Lower lobe of right lung (tissue), 2 donors: ENCODE measurements around the gene TFAP2E. TPM values are rescaled to one million over a fixed set of nuclear protein-coding genes. Genes with fewer than 3 reads are reported as not detected.
A peak's percentile ranks its signal among the peaks of the same experiment; 100 is the strongest.

Experiments
- ATAC-seq, 2 donors: fragments of 200-7000 bp; cut with Tn5 transposase; one replicate each; pipeline ENCODE4 v1.9.1; 2020 to 2022; ENCODE audit warnings: mild to moderate bottlenecking in 2 of 2, moderate library complexity in 2 of 2
- DNase-seq: peaks from one replicate; pipeline ENCODE4 v3.0.0-alpha.2; 2020
- H3K27ac ChIP-seq: fragments of 200-600 bp; one replicate; pipeline ENCODE4 v1.8.0; 2022
- H3K27me3 ChIP-seq: fragments of 200-600 bp; one replicate; pipeline ENCODE4 v1.8.0; 2022; ENCODE audit warnings: low read depth
- H3K36me3 ChIP-seq: fragments of 200-600 bp; one replicate; pipeline ENCODE4 v1.8.0; 2022; ENCODE audit warnings: mild to moderate bottlenecking
- H3K4me1 ChIP-seq: fragments of 200-600 bp; one replicate; pipeline ENCODE4 v1.8.0; 2022
- H3K4me3 ChIP-seq: fragments of 200-600 bp; one replicate; pipeline ENCODE4 v1.8.0; 2022; ENCODE audit warnings: mild to moderate bottlenecking
- H3K9me3 ChIP-seq: fragments of 200-600 bp; one replicate; pipeline ENCODE4 v1.8.0; 2022
- intact Hi-C: fragments of 100-400 bp; cut with DNase I; formaldehyde crosslinking; loops from one replicate; pipeline ENCODE4 v1.11.0; 2022
- total RNA-seq: library from RNA; stranded (reverse); fragmentation: NEBNext Ultra II Directional; extraction: Animal tissue kit (Norgen Biotek cat#: 25700); gene quantifications from one replicate; pipeline ENCODE4 v1.2.1, GENCODE V29; 2021
- TF ChIP-seq, protein P1 (sequence below): fragments of 200-600 bp; IDR thresholded peaks from one replicate; pipeline ENCODE4 v1.8.0; 2022; ENCODE audit warnings: antibody characterized with exemption, mild to moderate bottlenecking
- donor health status: DM: no; HTN: yes; CAD: no; lungs with severe emphysema.

TFAP2E gene
- total RNA-seq, 1 donor from 2014 or later: 2.2 TPM

GRCh38 chr1:35560256-35561225 lies 12.6 kb upstream of the TFAP2E start:
- ATAC-seq (no peak), DNase-seq (peak; percentile 57)
- no peaks in the 10 kb centered on the region for H3K27me3 ChIP-seq
- no peak overlapping the region for H3K27ac ChIP-seq
- TF ChIP-seq, protein P1, sequence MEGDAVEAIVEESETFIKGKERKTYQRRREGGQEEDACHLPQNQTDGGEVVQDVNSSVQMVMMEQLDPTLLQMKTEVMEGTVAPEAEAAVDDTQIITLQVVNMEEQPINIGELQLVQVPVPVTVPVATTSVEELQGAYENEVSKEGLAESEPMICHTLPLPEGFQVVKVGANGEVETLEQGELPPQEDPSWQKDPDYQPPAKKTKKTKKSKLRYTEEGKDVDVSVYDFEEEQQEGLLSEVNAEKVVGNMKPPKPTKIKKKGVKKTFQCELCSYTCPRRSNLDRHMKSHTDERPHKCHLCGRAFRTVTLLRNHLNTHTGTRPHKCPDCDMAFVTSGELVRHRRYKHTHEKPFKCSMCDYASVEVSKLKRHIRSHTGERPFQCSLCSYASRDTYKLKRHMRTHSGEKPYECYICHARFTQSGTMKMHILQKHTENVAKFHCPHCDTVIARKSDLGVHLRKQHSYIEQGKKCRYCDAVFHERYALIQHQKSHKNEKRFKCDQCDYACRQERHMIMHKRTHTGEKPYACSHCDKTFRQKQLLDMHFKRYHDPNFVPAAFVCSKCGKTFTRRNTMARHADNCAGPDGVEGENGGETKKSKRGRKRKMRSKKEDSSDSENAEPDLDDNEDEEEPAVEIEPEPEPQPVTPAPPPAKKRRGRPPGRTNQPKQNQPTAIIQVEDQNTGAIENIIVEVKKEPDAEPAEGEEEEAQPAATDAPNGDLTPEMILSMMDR: no peak
- intact Hi-C loops: loop anchor here (10.0 kb wide), 1 partner anchor 164 kb away; no protein-coding TSS in a partner anchor
- H3K4me1 ChIP-seq: peaks cover 24% of the 10 kb centered on the region
- no peak overlapping the region for H3K4me3 ChIP-seq
- no peaks in the 10 kb centered on the region for H3K9me3 ChIP-seq
- peaks cover 21% of the 10 kb centered on the region for H3K36me3 ChIP-seq

DNA sequence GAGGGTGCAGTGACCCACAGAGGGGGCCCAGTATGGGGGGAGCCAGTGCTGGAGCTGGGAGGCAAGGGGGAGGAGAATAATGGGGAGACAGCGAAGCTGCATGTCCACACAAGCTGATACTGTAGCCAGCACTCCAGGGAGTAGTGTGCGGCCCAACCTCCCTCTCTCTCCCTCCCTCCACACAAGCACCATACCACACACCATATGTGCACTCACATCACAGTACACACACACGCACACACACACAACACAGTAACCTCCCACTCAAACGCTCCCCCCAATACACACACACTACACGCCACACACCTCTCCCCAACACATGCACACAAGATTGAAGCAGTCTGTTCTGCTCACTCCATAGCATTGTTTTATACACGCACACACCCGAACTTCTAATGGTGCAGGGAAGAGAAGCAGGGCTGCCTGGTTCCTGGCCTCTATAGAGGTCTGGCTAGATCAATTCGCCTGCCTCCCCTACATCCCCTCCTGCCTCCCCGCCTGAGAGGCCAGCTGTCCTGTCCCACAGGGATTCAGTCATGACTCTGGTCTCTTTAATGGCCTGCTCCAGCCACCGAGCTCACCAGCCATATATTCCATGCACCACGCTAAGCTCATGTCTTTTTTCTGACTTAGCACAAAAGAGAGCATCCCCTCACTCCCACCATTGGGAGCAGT lies 11.7 kb upstream of the TFAP2E start:
- DNase-seq: no peak
- H3K27ac ChIP-seq: no peak overlapping the region
- H3K36me3 ChIP-seq: peaks cover 25% of the 10 kb centered on the region

DNA sequence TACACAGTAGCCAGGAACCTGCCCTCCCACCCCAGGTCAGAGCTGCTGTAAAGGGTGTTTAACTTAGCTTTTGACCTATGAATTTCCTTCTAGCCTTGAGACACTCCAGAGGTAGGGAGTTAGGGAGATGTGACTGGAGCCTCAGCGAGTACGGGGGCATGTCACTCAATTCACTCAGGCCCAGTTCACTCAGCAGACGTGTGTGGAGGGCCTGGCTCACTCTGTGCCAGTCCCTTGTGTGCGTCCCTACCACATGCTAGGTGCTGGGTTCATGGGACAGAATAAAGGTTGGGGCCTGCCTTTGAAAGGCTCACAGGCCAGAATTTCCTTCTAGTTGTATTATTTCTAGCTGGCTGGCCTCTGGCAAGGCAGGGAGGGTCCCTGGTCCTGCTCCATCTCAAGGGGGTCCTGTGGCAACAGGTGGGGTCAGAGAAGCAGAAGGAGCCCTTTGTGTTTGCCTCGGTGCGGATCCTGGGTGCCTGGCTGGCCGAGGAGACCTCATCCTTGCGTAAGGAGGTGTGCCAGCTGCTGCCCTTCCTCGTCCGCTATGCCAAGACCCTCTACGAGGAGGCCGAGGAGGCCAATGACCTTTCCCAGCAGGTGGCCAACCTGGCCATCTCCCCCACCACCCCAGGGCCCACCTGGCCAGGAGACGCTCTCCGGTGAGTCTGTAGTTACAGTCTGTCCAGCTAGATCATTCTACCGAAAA lies 11.0 kb upstream of the TFAP2E start:
- intact Hi-C loops: loop anchor here (10.0 kb wide), 1 partner anchor 163 kb away; no protein-coding TSS in a partner anchor
- Histone ChIP-seq H3K4me1 (peaks cover 14% of the 10 kb centered on the region), H3K27ac (no peak overlapping the region), H3K27me3 (no peaks in the 10 kb centered on the region), H3K4me3 (no peak overlapping the region), H3K9me3 (no peaks in the 10 kb centered on the region), H3K36me3 (peaks cover 25% of the 10 kb centered on the region)
- ATAC-seq (no peak), DNase-seq (no peak)
- TF ChIP-seq, protein P1: no peak

More for the DNA sequence above, 11.7 kb upstream of the TFAP2E start:
- H3K9me3 ChIP-seq: no peaks in the 10 kb centered on the region
- no peaks in the 10 kb centered on the region for H3K27me3 ChIP-seq
- peaks cover 15% of the 10 kb centered on the region for H3K4me1 ChIP-seq
- intact Hi-C loops: loop anchor here (10.0 kb wide), 1 partner anchor 163 kb away; no protein-coding TSS in a partner anchor
- ATAC-seq: no peak
- no peak overlapping the region for H3K4me3 ChIP-seq
- TF ChIP-seq, protein P1: no peak

DNA sequence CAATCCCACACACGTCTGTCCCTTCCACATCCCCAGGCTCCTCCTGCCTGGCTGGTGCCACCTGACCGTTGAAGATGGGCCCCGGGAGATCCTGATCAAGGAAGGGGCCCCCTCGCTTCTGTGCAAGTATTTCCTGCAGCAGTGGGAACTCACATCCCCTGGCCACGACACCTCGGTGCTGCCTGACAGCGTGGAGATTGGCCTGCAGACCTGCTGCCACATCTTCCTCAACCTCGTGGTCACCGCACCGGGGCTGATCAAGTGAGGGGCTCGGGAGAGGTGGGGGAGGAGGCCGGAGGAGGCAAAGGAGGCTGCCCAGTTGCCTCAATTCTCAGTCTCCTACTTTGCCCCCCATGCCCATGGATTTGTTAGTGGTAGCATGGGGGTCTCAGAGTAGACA lies 9.9 kb upstream of the TFAP2E start:
- Histone ChIP-seq H3K36me3 (peaks cover 25% of the 10 kb centered on the region), H3K9me3 (no peaks in the 10 kb centered on the region), H3K27ac (no peak overlapping the region), H3K4me3 (no peak overlapping the region), H3K27me3 (no peaks in the 10 kb centered on the region), H3K4me1 (peaks cover 12% of the 10 kb centered on the region)
- no peak for DNase-seq
- ATAC-seq: no peak
- TF ChIP-seq, protein P1: no peak
- intact Hi-C loops: loop anchor here (10.0 kb wide), 1 partner anchor 162 kb away; no protein-coding TSS in a partner anchor
